GM08714 (cell line): ENCODE results near the gene TAF8.
"Not testable (repeated sequence)": the region's sequence is repeated elsewhere in the genome, so short reads cannot be mapped to it uniquely, and the experiment has no call there.

Source experiments
- H3K4me3 ChIP-seq: fragments of 200-500 bp; sonication (Bioruptor generic); 2 replicates; pipeline ENCODE4 v1.5.1; 2014; ENCODE audit warnings: mild to moderate bottlenecking, low read length, inconsistent platforms
- ZNF274 ChIP-seq: IDR thresholded peaks from 2 replicates; pipeline ENCODE4 v1.6.1; 2012; ENCODE audit warnings: mild to moderate bottlenecking, low read depth, low read length

Gene TAF8

DNA sequence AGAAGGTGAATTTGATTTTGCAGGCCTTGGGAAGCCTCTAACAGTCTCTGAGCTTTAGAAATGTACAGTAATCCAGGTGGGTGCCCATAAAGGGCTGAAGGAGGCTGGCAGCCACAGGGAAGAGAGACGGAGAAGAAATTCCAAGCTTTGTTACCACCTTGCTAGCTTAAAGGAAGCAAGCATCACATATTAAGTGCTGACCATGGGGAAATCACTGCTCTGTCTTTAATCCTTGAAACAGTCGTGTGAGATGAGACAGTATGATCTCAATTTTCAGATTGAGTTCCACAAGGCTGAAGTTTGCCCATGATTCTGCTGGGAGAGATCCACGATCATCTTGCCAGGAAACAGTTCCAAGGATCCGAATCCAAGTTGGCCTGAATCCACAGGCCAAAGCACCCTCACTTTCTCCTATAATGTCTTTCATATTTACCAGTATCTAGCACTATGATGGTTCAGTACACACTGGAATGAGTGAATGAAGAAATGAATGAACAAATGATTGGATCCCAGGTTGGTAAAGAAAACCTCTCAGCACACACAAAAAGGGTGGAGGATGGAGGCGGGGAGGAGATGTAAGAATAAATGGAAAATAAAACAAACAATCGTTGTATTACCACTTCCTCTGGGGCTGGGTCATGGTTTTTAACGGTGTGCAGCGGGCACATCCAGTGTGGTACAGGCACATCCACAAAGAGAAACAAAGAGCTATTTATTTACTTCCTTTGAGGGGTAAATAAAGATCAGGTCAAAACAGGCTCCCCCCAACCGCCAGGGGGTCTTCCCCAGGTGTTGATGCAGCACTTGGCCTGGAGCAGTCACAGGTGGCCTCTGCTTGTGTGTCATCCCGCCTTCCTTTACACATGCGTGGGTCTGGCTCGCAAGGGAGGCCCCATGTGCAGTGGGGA is 28.2 kb upstream of the TAF8 start:
- TF ChIP-seq ZNF274: no peak
- H3K4me3 ChIP-seq: no peak overlapping the region; the same call in 1 of the 2 replicates

DNA sequence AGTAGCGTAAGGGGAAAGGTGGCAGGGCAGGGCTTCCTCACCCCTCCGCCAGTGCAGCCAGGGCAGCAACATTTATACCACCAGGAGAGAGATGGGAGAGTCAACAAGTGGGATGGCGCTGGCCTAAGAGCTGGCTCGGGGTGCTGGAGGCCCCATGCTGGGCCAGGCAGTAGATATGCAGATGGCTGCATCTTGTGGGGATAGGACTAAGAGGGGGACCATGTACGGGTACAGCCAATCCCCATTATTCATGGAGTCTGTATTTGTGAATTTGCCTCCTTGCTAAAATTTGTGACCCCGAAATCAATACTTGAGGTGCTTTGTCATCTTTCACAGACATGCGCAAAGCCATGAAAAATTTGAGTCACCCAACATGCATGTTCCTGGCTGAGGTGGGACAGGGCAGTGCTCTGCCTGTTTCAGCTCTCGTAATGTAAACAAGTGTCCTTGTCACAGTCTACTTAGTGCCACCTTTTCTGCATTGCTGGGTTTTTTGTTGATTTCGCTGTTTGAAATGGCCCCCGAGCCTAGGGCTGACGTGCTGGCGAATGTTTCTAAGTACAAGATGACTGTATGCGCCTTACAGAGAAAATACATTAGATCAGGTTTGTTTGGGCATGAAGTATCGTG is 27.5 kb upstream of the TAF8 start:
- no peak for TF ChIP-seq ZNF274
- no peak overlapping the region; the same call in 1 of the 2 replicates for H3K4me3 ChIP-seq

DNA sequence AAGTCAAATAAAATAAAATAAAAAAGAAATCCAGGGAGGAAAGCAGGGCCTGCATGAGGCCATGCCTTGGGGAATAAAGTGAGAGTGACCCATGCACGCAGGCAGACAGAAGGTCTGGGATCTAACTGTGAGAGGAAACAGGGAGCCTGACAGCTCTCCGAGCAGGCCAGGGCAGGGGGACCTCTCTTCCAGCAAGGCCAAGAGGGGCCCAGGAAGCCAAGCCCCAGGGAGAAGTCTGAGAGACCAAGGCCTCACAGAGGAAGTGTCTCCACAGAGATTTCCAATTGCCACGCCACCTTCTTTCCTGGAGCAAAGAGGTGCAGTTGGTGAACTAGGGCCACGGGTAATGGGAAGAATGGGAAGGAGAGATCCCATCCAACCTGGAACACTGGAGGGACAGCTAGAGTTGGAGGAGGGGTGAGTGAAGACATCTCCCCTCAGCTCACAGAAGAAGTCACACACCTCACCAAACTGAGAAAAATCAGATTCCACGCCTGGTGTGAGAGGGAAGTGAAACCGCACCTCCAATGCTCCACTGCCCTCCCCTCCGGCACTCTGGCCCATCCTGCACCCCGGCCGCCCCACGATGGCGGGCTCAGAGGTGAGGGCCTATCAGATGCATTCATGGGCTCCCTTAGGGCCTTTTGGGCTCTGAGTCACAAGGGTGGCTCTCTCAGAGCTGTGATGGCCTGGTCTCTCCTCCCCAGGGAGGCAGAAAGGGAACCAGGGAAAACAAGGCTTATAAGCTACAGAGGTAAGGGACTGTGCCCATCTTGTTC is 25.1 kb upstream of the TAF8 start:
- H3K4me3 ChIP-seq: no peak overlapping the region
- TF ChIP-seq ZNF274: no peak

DNA sequence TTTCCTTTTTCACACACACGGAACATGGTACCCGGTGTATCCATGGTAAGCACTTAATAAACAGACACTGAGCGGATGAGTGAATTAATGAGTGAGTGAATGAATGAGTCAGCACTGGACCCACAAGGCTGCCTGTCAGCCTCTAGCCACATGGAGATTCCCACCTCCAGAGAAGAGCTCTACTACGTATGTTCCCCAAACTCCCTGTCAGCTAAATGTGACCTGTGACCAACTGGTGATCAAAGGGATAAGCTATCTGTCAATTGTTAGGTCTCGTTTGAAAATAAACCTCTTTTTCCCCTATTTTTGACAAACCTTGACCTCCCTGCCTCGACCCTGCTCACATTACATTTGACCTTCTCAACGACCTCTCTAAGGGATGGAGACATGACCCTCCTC is 24.5 kb upstream of the TAF8 start:
- no peak overlapping the region for H3K4me3 ChIP-seq
- no peak for TF ChIP-seq ZNF274

DNA sequence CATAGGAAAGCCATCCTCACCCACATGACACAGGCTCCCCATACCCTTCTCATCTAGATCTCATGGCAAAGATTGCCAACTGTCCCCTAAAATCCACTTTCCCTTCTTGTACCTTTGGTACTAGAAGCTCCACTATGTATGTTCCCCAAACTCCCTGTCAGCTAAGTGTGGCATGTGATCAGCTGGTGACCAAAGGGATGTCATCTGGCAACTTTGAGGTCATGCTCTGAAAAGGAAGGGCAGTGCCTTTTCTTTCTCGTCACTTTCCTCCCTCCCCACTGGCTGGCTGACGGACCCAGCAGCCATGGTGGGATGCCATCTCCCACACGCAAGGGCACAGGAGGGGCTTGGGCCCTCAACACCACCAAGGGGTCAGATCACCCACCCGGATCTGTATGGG is 23.8 kb upstream of the TAF8 start:
- TF ChIP-seq ZNF274: no peak
- H3K4me3 ChIP-seq: no peak overlapping the region

GRCh38 chr6:42028234-42029061 is 21.9 kb upstream of the TAF8 start:
- TF ChIP-seq ZNF274: no peak
- H3K4me3 ChIP-seq: no peak overlapping the region

- no peak for TF ChIP-seq ZNF274
- no peak overlapping the region for H3K4me3 ChIP-seq
These were observed 21.1 kb upstream of the TAF8 start for GRCh38 chr6:42029062-42029685.

GRCh38 chr6:42029881-42030280 is 20.4 kb upstream of the TAF8 start:
- no peak overlapping the region for H3K4me3 ChIP-seq
- no peak for TF ChIP-seq ZNF274

DNA sequence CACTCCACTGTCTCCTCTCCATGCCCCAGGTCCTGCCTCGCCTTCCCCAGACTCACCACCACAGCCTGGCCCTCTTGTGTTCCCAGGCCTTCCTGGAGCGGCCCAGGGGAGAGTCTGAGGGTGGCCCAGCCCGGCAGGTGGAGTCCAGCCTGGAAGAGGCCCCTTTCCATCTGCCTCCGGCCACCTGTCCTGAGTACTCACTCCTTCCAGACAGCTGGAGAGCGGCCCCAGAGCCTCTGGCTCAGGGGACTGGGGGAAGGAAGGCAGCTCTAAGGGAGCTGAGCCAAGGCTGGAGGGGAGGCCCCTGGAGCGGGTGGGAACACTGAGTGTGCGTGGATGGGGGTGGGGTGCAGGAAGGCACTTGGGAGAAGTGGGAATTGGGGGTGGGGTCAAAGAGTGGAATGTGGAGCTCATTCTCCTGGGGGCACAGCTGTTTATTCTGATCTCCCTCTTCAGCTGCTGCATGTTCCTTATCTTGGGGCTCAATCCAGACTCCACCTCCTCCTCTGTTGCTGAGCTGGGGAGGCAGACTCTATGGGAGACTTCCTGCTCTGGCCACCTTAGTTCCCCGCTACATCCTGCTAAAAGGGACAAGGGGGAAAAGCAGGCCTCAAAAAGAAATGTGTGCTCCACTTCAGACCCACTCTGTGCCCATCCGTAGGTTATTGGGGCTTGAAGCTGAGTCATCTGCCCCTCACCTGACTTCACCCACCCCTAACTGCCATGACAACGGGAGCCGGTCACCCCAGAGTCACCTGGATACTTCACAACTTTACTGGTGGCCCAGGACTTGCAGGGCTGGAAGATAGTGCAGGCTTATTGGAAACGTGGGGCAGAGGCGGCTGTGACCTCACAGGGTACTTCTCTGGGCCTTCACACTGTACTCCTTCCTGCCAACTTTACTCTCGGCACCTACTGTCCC is 19.5 kb upstream of the TAF8 start:
- no peak overlapping the region for H3K4me3 ChIP-seq
- TF ChIP-seq ZNF274: no peak

- no peak overlapping the region for H3K4me3 ChIP-seq
- no peak for TF ChIP-seq ZNF274
These were observed 18.0 kb upstream of the TAF8 start for GRCh38 chr6:42032366-42032765.

- H3K4me3 ChIP-seq: not testable (repeated sequence)
These were observed 12.7 kb upstream of the TAF8 start for GRCh38 chr6:42037669-42038068.

GRCh38 chr6:42038163-42038562 is 12.2 kb upstream of the TAF8 start:
- TF ChIP-seq ZNF274: no peak
- H3K4me3 ChIP-seq: no peak overlapping the region
